GM18868 (cell line): ENCODE results near the gene APOL6.
"Not testable (repeated sequence)": the region's sequence is repeated elsewhere in the genome, so short reads cannot be mapped to it uniquely, and the experiment has no call there.

Experiments used
- ATAC-seq: cut with Tn5 transposase; IDR thresholded peaks from one replicate; pipeline ENCODE4 v1.9.1; 2021; ENCODE audit warnings: mild to moderate bottlenecking, moderate library complexity; ENCODE audit not compliant: unreplicated experiment

The APOL6 gene

DNA sequence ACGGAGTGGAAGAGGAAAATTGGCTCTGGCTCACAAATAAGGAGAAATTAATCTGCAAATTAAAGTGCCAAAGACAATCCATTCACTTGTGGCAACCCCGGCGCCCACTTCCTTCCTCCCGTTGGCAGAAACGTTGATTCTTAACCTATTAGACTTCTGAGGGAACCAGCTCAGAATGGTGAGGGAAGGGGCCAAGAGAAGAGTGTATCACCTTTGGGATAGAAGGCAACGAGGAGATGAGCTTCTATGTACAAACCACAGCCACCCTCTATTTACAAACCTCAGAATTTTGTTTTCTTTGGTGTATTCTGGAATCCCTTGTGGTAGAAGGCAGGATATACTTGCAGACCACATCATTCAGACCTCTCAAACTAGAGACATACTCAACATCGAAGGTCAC is 32.2 kb upstream of the APOL6 start:
- ATAC-seq = no peak

GRCh38 chr22:35617137-35617755 is 31.0 kb upstream of the APOL6 start, which contains the start of gene MB:
Gene MB (minus strand): TSS chr22:35617329. CDS start chr22:35617257, 72 bp downstream.
- no peak for ATAC-seq

GRCh38 chr22:35618427-35619223 is 29.6 kb upstream of the APOL6 start:
- no peak for ATAC-seq

GRCh38 chr22:35619336-35620094 is 28.7 kb upstream of the APOL6 start:
- no peak for ATAC-seq

- no peak for ATAC-seq
Measured at GRCh38 chr22:35620624-35621251, 27.5 kb upstream of the APOL6 start.

DNA sequence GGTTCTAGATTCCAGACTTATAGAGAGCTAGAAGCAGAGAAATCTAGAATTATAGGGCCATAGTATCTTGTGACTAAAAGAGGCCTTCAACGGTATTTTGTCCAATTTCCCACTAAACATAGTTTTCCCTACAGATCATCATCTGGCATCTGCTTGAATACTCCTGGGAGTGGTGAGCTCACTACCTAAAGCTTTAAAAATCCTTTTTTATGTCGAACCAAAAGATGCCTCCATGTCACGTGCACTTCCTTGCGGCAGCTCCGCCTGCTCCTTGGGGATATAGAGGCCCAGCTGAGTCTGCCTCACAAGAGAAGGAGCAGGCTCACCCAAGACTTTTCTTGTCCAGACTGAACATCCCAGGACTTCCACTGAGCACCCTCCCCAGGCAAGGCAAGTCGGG is 26.8 kb upstream of the APOL6 start:
- ATAC-seq = no peak

- ATAC-seq = no peak
Measured at GRCh38 chr22:35622191-35622913, 25.9 kb upstream of the APOL6 start.

GRCh38 chr22:35623885-35624284 is 24.4 kb upstream of the APOL6 start:
- ATAC-seq = not testable (repeated sequence)

- ATAC-seq = no peak
Measured at GRCh38 chr22:35624547-35624946, 23.7 kb upstream of the APOL6 start.

- no peak for ATAC-seq
Measured at GRCh38 chr22:35625763-35626432, 22.3 kb upstream of the APOL6 start.

DNA sequence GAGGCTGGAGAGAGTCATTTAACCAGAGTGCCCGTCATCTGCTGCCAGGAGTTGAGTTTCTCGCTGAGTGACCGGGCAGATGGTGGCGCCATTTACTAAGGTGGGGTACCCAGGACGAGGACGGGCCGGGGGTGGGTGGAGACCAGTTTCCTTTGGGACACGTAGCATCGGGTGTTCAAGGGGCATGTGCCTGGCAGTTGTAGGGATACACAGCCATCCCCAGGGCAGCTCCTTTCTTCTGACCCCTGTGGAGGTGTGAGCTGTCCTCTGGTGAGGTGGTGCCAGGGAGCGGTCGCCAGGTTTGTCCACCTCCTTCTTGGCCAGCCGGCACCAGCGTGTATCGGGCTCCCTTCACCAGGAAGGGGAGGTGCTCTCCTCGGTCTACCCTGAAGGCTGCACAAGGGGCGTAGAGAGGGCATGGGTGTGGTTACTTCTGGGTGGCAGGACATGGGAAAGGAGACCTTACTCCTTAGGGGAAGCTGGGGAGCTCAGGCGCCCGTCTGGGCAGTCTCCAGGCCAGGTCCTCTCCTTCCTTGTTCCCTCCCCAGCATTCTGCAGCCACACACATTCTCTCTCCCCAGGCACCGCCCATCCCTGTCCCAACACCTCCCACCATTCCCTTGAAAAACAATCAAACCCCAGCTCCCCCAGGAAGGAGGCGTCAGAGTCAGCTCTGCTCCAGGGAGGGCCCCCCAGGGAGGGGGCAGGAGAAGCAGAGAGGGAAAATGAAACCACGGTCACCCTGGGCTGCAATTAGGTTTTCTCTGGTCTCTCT is 20.8 kb upstream of the APOL6 start:
- ATAC-seq = no peak

DNA sequence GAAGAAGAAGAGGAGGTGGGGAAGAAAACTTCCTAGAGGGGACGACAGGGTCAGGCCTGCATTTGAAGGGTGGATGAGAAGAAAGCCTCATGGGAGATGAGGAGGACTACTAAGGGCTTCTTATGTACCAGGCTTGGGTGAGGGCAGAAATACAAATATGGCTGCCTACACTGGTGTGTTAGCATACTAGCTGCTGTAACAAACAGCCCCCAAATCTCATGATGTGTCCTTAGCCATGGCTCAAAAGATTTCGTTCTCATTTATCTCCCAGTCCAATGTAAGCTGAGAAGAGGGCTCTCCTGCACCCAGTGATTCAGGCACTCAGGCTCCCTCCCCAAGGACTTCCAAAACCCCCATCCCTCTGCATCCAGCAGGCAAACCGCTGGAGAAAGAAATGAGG is 19.5 kb upstream of the APOL6 start:
- no peak for ATAC-seq

DNA sequence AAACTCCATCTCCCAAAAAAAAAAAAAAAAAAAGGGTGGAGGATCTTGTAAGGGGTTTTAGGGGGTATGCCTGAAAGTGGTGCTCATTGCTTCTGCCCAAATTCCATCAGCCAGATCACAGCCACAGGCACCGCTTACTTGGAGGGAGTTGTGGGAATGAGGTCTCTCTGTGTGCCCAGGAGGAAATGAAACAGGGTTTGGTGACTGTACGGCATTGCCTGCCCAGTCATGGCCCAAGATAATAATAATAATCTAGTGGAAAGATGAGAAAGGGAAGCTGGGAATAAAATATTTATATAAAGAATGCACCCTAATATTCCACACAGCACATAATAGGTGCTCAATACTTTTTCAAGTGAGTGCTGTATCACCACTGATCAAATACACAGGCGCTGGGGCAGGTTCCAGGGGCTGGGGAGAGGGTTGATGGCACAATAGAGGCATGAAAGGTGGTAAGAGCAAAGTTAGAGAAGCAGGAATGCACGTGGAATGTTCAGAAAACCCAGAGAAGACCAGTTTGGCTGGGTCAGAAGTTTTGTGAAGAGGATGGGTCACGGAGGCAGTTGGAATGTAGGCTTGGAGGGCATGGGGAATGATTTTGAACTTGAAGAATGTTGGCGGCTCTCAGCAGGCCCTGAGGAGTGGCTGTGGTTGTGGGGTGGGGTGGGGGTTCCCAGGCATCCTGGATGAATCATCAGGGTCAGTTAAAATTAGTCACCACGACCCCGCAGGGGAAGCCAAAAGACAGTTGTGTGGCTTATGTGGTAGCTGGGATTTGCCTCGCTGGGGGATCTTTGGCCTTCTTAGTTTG is 18.6 kb upstream of the APOL6 start:
- ATAC-seq = peak; percentile 63

- no peak for ATAC-seq
Measured at GRCh38 chr22:35630387-35630793, 17.9 kb upstream of the APOL6 start.

DNA sequence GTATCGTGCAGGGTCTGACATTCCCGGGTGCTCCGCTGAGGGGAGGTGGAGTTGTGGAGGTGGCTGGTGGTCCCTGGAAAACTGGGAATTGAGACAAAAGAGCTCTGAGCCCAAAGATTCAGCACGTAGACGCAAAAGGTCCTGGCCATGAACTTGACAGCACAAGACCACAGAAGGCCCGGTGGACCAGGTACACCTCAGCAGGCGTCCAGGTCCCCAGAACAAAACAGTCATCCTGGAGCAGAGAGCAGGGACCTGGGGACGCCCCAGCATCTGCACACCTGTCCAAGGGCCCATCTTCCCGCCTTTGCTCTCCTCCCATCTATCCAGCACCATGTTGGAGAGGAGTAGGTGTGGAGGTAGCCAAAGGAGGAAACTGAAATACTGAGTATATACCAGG is 17.4 kb upstream of the APOL6 start:
- no peak for ATAC-seq

DNA sequence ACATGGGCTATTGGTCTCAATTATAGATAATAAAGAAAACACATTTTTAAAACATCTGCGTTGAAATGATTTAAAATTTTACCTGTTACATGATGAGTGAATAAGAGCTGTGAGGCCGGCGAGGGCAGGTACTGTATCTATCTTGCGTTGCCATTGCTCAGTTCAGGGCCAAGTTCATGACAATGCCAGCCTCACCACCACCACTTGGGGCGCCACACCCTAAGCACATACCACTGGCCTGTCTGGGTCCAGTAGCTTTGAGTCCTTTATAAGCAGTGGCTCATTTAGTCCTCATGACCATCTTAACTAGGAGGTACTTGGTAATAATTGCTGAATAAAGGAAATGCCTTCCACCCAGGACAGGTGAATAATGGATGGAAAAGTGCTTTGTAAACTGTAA is 16.6 kb upstream of the APOL6 start:
- ATAC-seq = no peak

DNA sequence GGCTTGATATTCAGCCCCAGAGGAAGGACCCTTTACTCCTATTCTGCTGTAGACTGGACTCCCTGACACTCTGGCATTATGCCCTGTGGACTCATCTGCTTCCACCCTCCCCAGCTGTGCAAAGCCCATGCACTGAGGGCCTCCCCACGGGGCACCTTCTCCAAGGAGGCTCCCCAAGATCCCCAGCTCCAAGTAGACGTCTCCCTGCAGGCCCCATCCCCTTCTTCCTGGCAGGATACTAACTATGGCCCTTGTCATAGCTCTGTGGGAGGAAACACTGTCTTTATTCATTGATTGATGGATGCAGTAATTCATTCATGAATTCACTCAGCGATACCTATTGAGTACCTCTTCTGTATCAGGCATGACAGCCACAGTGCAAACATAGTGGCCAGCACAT is 15.3 kb upstream of the APOL6 start:
- no peak for ATAC-seq

DNA sequence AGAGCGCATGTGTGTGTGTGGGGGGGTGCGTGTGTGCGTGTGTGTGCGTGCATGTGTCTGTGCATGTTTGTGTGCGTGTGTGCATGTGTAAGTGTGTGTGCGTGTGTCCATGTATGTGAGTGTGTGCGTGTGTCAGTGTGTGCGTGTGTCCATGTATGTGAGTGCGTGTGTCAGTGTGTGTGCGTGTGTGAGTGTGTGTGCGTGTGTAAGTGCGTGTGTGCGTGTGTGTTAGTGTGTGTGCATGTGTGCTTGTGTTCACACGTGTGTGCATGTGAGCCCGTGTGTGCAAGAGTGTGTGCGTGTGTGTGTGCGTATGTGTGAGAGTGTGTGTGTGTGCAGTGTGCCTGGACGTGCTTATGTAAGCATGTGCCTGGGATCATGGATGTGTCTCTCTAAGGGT is 14.7 kb upstream of the APOL6 start:
- no peak for ATAC-seq

- ATAC-seq = no peak
Measured at GRCh38 chr22:35634015-35634414, 14.2 kb upstream of the APOL6 start.
